H1 (cell line): ENCODE measurements around the gene DAAM1. TPM values are rescaled to one million over a fixed set of nuclear protein-coding genes. Genes with fewer than 3 reads are reported as not detected.

ENCODE experiments used
- CTCF ChIA-PET: fragments of 300-600 bp; sonication (Branson Sonifier 250); formaldehyde crosslinking; loops from one replicate; lab custom pipeline; 2021; ENCODE audit not compliant: partially characterized antibody; lab: Charles Lee
- POLR2A ChIA-PET: fragments of 300-600 bp; sonication (Branson Sonifier 250); formaldehyde crosslinking; loops from one replicate; lab custom pipeline; 2021; ENCODE audit warnings: inconsistent platforms; ENCODE audit not compliant: partially characterized antibody; lab: Charles Lee
- DNase-seq, 2 experiments: peaks; one replicate each; pipeline versions ENCODE4 v3.0.0 to v3.0.0-alpha.2; 2010 to 2022; ENCODE audit warnings: low spot score in 2 of 2, low read depth in 1 of 2, mixed read lengths in 1 of 2
- FAIRE-seq: peaks from 2 replicates; lab custom pipeline; 2011; peaks lifted over from hg19 to GRCh38; lab: Jason Lieb, UNC
- H2AFZ ChIP-seq: 2 replicates; pipeline ENCODE4 v1.8.1; 2012; ENCODE audit warnings: low read length, inconsistent platforms
- H2AK5ac ChIP-seq: 2 replicates; pipeline ENCODE4 v1.6.1; 2013; ENCODE audit warnings: low read depth, low read length
- H2BK120ac ChIP-seq: replicated peaks from 2 replicates; pipeline ENCODE3; 2013; ENCODE audit warnings: low read depth, low read length, inconsistent platforms
- H2BK12ac ChIP-seq: 2 replicates; pipeline ENCODE4 v1.6.1; 2013; ENCODE audit warnings: low read depth, low read length
- H2BK15ac ChIP-seq: 2 replicates; pipeline ENCODE4 v1.6.1; 2013; ENCODE audit warnings: low read length
- H2BK20ac ChIP-seq: 2 replicates; pipeline ENCODE4 v1.6.1; 2013; ENCODE audit warnings: low read length
- H2BK5ac ChIP-seq: 2 replicates; pipeline ENCODE4 v1.6.1; 2013; ENCODE audit warnings: low read depth, low read length
- H3K14ac ChIP-seq: 2 replicates; pipeline ENCODE4 v1.6.1; 2013; ENCODE audit warnings: inconsistent platforms; ENCODE audit not compliant: insufficient read length
- H3K18ac ChIP-seq: 2 replicates; pipeline ENCODE4 v1.6.1; 2013; ENCODE audit warnings: low read length; ENCODE audit errors: extremely low read depth
- H3K23ac ChIP-seq: 2 replicates; pipeline ENCODE4 v1.6.1; 2013; ENCODE audit warnings: inconsistent platforms; ENCODE audit not compliant: insufficient read length
- H3K23me2 ChIP-seq: 2 replicates; pipeline ENCODE4 v1.6.1; 2013; ENCODE audit warnings: low read depth, low read length
- H3K27ac ChIP-seq: 2 replicates; pipeline ENCODE4 v1.6.1; 2011; ENCODE audit warnings: low read depth, low read length, inconsistent platforms
- H3K27me3 ChIP-seq, 4 experiments: replicated peaks in 1 of 4; 1 replicate in 1 of 4; 2 replicates in 3 of 4; pipeline versions ENCODE4 v1.6.1 to v1.8.1; 2011 to 2013; ENCODE audit warnings: low read length in 3 of 4, mild to moderate bottlenecking in 3 of 4, inconsistent platforms in 2 of 4, mixed read lengths in 2 of 4, moderate library complexity in 1 of 4; ENCODE audit not compliant: control insufficient read depth in 3 of 4, insufficient read depth in 3 of 4; ENCODE audit errors: extremely low read depth in 1 of 4
- H3K36me3 ChIP-seq, 4 experiments: 2 replicates each; pipeline versions ENCODE4 v1.6.1 to v1.8.1; 2011 to 2013; ENCODE audit warnings: mild to moderate bottlenecking in 4 of 4, low read length in 3 of 4, moderate library complexity in 2 of 4, control low read depth in 1 of 4, inconsistent platforms in 1 of 4; ENCODE audit not compliant: insufficient read depth in 4 of 4, control insufficient read depth in 2 of 4
- H3K4ac ChIP-seq: replicated peaks from 2 replicates; pipeline ENCODE3; 2013; ENCODE audit warnings: low read length, low read depth, mixed read lengths, inconsistent platforms; ENCODE audit not compliant: insufficient read length
- H3K4me1 ChIP-seq, 4 experiments: replicated peaks in 1 of 4; 1 replicate in 1 of 4; 2 replicates in 3 of 4; pipeline versions ENCODE4 v1.6.1 to v1.8.1; 2011 to 2013; ENCODE audit warnings: low read length in 3 of 4, inconsistent platforms in 2 of 4, mixed read lengths in 1 of 4; ENCODE audit not compliant: insufficient read depth in 4 of 4, control insufficient read depth in 3 of 4
- H3K4me2 ChIP-seq, 2 experiments: 2 replicates each; pipeline versions ENCODE4 v1.6.1 to v1.8.1; 2011 to 2013; ENCODE audit warnings: low read depth in 2 of 2, low read length in 2 of 2, control low read depth in 1 of 2, inconsistent platforms in 1 of 2, mild to moderate bottlenecking in 1 of 2; ENCODE audit not compliant: insufficient read depth in 1 of 2
- H3K4me3 ChIP-seq, 4 experiments: fragments of 200-600, 300-600 bp in 1 of 4; sonication (generic), shearing (Covaris generic), sonication (Bioruptor Twin) in 1 of 4; 2 replicates each; pipeline versions ENCODE4 v1.5.1 to v1.8.1; 2011 to 2016; ENCODE audit warnings: low read length in 4 of 4, low read depth in 3 of 4, control low read depth in 2 of 4, inconsistent platforms in 2 of 4, mild to moderate bottlenecking in 2 of 4, mixed read lengths in 1 of 4, moderate library complexity in 1 of 4; ENCODE audit not compliant: insufficient read depth in 2 of 4; ENCODE audit errors: extremely low read depth in 1 of 4
- H3K56ac ChIP-seq: replicated peaks from 2 replicates; pipeline ENCODE3; 2013; ENCODE audit warnings: low read depth, mild to moderate bottlenecking, mixed read lengths, low read length, inconsistent platforms; ENCODE audit not compliant: insufficient read length
- H3K79me1 ChIP-seq: 2 replicates; pipeline ENCODE4 v1.6.1; 2013; ENCODE audit warnings: low read depth, low read length, control low read depth
- H3K79me2 ChIP-seq, 2 experiments: 2 replicates each; pipeline versions ENCODE4 v1.6.1 to v1.8.1; 2012 to 2013; ENCODE audit warnings: low read length in 2 of 2, mild to moderate bottlenecking in 2 of 2, inconsistent platforms in 1 of 2; ENCODE audit not compliant: insufficient read depth in 2 of 2, control insufficient read depth in 1 of 2
- H3K9ac ChIP-seq, 4 experiments: replicated peaks in 1 of 4; 1 replicate in 1 of 4; 2 replicates in 3 of 4; pipeline versions ENCODE4 v1.6.1 to v1.8.1; 2011 to 2013; ENCODE audit warnings: low read depth in 3 of 4, low read length in 3 of 4, control low read depth in 2 of 4, mild to moderate bottlenecking in 2 of 4, moderate library complexity in 2 of 4, inconsistent platforms in 1 of 4; ENCODE audit errors: extremely low read depth in 1 of 4
- H3K9me3 ChIP-seq, 2 experiments: 2 replicates each; pipeline versions ENCODE4 v1.6.1 to v1.8.1; 2012 to 2013; ENCODE audit warnings: mild to moderate bottlenecking in 2 of 2, moderate library complexity in 2 of 2, control low read depth in 1 of 2, inconsistent platforms in 1 of 2, low read depth in 1 of 2, low read length in 1 of 2, mixed read lengths in 1 of 2; ENCODE audit not compliant: insufficient read depth in 2 of 2
- H4K20me1 ChIP-seq, 2 experiments: replicated peaks in 1 of 2; 2 replicates each; pipeline versions ENCODE3 to v1.8.1; 2011 to 2013; ENCODE audit warnings: inconsistent platforms in 2 of 2, low read length in 2 of 2, mild to moderate bottlenecking in 1 of 2; ENCODE audit not compliant: insufficient read depth in 2 of 2, control insufficient read depth in 1 of 2
- H4K5ac ChIP-seq: 2 replicates; pipeline ENCODE4 v1.6.1; 2013; ENCODE audit warnings: low read length, low read depth, mixed read lengths, inconsistent platforms; ENCODE audit not compliant: insufficient read length
- H4K8ac ChIP-seq: 2 replicates; pipeline ENCODE4 v1.8.0; 2013; ENCODE audit warnings: mild to moderate bottlenecking, moderate library complexity, low read length, inconsistent platforms; ENCODE audit not compliant: insufficient read depth; ENCODE audit errors: extremely low read depth
- H4K91ac ChIP-seq: replicated peaks from 2 replicates; pipeline ENCODE3; 2013; ENCODE audit warnings: low read length, mixed read lengths, inconsistent platforms; ENCODE audit not compliant: insufficient read length
- CBX8 ChIP-seq: fragments of 300-800, 300-1000 bp; sonication (generic); IDR thresholded peaks from 2 replicates; pipeline ENCODE4 v1.7.1; 2016; ENCODE audit warnings: low read depth, low read length, borderline replicate concordance
- EZH2 ChIP-seq: fragments of 200-600 bp; sonication (generic); IDR thresholded peaks from 2 replicates; pipeline ENCODE4 v1.7.1; 2012; ENCODE audit warnings: low read depth, mild to moderate bottlenecking, moderate library complexity, low read length, inconsistent platforms; ENCODE audit not compliant: severe bottlenecking
- JUND ChIP-seq: IDR thresholded peaks from 2 replicates; pipeline ENCODE4 v1.6.1; 2011; ENCODE audit warnings: mild to moderate bottlenecking, improper control_type of control experiment, low read length
- NRF1 ChIP-seq: IDR thresholded peaks from 2 replicates; pipeline ENCODE4 v1.6.1; 2011; ENCODE audit warnings: mild to moderate bottlenecking, low read depth, low read length, improper control_type of control experiment
- WGBS, 2 experiments: shearing (Covaris generic) in 1 of 2; methylation state at CpG; one replicate each; pipeline versions ENCODE4 v1.1.6 to v1.1.7; 2013 to 2015; ENCODE audit warnings: low lambda C conversion rate in 2 of 2, mixed read lengths in 2 of 2, inconsistent platforms in 1 of 2, low coverage in 1 of 2, missing lambda C conversion rate in 1 of 2; ENCODE audit not compliant: insufficient replicate concordance in 2 of 2, insufficient coverage in 1 of 2, insufficient read length in 1 of 2; ENCODE audit errors: extremely low coverage in 1 of 2, missing lambda C conversion rate in 1 of 2; 5-methylcytosine and 5-hydroxymethylcytosine counted together
- polyA plus RNA-seq, 7 experiments: library from polyadenylated mRNA; depleted of rRNA in 3 of 7; stranded (reverse) in 5 of 7; unstranded in 2 of 7; fragments of >200 nt in 5 of 7; fragments of 200-250 nt in 2 of 7; gene quantifications; 1 replicate in 5 of 7; 2 replicates in 1 of 7; 4 replicates in 1 of 7; pipeline versions ENCODE4 v1.2.1 to v1.2.3, GENCODE V29; 2011 to 2013; ENCODE audit warnings: missing spikeins in 2 of 7, mixed read lengths in 2 of 7
- total RNA-seq: library from RNA; stranded (reverse); fragmentation: NEBNext Ultra II Directional; extraction: Animal tissue kit (Norgen Biotek cat#: 25700); gene quantifications from 2 replicates; pipeline ENCODE4 v1.2.1, GENCODE V29; 2021

DAAM1 gene
- total and polyA plus RNA-seq, 2 of the 8 experiments (the other 6 are each of a cell fraction or from before 2014, with no cell fraction given), result 5.0 to 44.9 TPM

DNA sequence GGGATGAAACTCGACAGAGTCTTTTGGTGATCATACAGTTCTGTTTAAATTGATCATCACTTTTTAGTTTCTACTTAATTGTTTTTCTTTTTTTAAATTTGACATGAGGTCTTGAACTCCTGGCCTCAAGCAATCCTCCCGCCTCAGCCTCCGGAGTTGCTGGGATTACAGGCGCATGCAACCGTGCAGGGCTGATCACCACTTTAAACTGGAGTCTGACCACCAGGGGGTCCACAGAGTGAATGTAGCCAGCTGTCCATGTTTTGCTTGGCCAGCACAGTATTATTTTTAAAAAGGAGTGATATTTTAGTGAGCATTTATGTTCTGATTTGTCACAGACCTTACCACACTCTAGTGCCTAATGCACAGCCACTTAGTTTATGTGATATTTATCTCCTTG lies 10.7 kb downstream of the DAAM1 start:
- H3K27me3 ChIP-seq, result no peaks in the 10 kb centered on the region
- no peaks in the 10 kb centered on the region for H3K9me3 ChIP-seq
- 72% methylated on average over 5 of the region's 5 CpGs; no CpG with 5 or more reads in 1 of the 2 experiments for WGBS, 2 experiments
- H4K91ac ChIP-seq, result no peak overlapping the region
- no peak overlapping the region for H3K18ac ChIP-seq
- H2BK12ac ChIP-seq, result no peak overlapping the region
- no peak overlapping the region for H2BK5ac ChIP-seq
- H3K79me1 ChIP-seq, result 0 out of 2 replicates have a peak, but pooled peaks cover 1% of the 10 kb centered on the region
- TF ChIP-seq NRF1, result no peak
- TF ChIP-seq EZH2, result no peak
- TF ChIP-seq JUND, result no peak
- no peak for TF ChIP-seq CBX8
- H3K27ac ChIP-seq, result no peak overlapping the region
- FAIRE-seq (no peak), DNase-seq (no peak)
- no peak overlapping the region for H2AK5ac ChIP-seq
- H4K8ac ChIP-seq, result no peak overlapping the region
- H3K23ac ChIP-seq, result no peak overlapping the region
- no peaks in the 10 kb centered on the region for H3K23me2 ChIP-seq
- no peak overlapping the region for H3K9ac ChIP-seq
- H2AFZ ChIP-seq, result no peak overlapping the region
- H3K79me2 ChIP-seq, result peaks cover 0 to 25% of the 10 kb centered on the region in 2 experiments; a peak in 2 of 4 replicates
- no peak overlapping the region for H3K56ac ChIP-seq
- H4K5ac ChIP-seq, result no peak overlapping the region
- no peak overlapping the region for H2BK20ac ChIP-seq
- H2BK120ac ChIP-seq, result no peak overlapping the region
- H2BK15ac ChIP-seq, result no peak overlapping the region
- H3K4me1 ChIP-seq, result no peaks in the 10 kb centered on the region
- ChIA-PET POLR2A (no interaction called here), CTCF (no interaction called here)
- H3K4me2 ChIP-seq, result no peak overlapping the region
- H3K14ac ChIP-seq, result no peak overlapping the region
- H3K4me3 ChIP-seq, result no peak overlapping the region
- no peaks in the 10 kb centered on the region for H3K36me3 ChIP-seq
- H3K4ac ChIP-seq, result no peak overlapping the region
- no peaks in the 10 kb centered on the region for H4K20me1 ChIP-seq
